Measurements from ENCODE around the gene SLC8B1.

DNA sequence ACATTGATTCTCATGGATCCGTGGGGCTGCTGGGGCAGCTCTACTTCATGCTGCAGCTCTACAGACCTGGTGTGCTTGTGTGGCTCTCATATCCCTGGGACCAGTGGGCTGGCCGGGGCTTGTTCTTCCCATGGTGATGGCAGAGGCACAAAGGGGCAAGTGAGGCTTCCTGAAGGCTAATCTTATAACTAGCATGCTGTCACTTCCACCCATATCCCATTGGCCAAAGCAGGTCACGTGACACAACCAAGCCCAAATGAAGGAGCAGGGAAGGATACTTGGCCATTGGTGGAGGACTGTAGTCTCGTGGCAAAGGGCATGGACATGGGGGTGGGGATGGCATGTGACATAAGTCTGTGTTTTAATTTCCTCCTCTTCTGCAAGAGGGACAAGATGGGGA, 33.4 kb upstream of the SLC8B1 start:
- TF ChIP-seq EZH2 (IDR thresholded peaks at IDR 0.05) (no peak), CTCF (IDR thresholded peaks at IDR 0.05) (no peak)
